ENCODE measurements around the gene ACOXL.

- TF ChIP-seq POLR2A (IDR thresholded peaks at IDR 0.05; ENCODE audit: low read length) = no peak
- TF ChIP-seq GATA1 (IDR thresholded peaks at IDR 0.05; ENCODE audit: low read depth, low read length) = no peak
Measured at GRCh38 chr2:110712737-110713136, 19.6 kb upstream of the ACOXL start.

Data from erythroblast (primary cell).